Measurements from ENCODE around the gene BRIP1.
"Not testable (repeated sequence)": the region's sequence is repeated elsewhere in the genome, so short reads cannot be mapped to it uniquely, and the experiment has no call there.

BRIP1 gene

DNA sequence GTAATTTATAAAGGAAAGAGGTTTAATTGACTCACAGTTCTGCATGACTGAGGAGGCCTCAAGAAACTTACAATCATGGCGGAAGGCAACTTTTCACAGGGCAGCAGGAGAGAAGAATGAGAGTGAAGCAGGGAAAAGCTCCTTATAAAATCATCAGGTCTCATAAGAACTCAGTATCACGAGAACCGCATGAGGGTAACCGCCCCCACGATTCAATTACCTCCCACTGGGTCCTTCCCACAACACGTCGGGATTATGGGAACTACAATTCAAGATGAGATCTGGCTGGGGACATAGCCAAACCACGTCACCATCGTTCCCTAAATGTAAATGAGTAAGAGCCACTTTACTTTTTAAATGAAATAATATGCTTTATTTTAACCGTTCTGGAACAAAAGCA lies 182.4 kb downstream of the BRIP1 start:
- H3K4me3 ChIP-seq (ENCODE audit: low read depth, low read length), result no peak overlapping the region
- TF ChIP-seq, protein P1, sequence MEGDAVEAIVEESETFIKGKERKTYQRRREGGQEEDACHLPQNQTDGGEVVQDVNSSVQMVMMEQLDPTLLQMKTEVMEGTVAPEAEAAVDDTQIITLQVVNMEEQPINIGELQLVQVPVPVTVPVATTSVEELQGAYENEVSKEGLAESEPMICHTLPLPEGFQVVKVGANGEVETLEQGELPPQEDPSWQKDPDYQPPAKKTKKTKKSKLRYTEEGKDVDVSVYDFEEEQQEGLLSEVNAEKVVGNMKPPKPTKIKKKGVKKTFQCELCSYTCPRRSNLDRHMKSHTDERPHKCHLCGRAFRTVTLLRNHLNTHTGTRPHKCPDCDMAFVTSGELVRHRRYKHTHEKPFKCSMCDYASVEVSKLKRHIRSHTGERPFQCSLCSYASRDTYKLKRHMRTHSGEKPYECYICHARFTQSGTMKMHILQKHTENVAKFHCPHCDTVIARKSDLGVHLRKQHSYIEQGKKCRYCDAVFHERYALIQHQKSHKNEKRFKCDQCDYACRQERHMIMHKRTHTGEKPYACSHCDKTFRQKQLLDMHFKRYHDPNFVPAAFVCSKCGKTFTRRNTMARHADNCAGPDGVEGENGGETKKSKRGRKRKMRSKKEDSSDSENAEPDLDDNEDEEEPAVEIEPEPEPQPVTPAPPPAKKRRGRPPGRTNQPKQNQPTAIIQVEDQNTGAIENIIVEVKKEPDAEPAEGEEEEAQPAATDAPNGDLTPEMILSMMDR (IDR thresholded peaks at IDR 0.05; ENCODE audit: low read depth, low read length), result no peak

DNA sequence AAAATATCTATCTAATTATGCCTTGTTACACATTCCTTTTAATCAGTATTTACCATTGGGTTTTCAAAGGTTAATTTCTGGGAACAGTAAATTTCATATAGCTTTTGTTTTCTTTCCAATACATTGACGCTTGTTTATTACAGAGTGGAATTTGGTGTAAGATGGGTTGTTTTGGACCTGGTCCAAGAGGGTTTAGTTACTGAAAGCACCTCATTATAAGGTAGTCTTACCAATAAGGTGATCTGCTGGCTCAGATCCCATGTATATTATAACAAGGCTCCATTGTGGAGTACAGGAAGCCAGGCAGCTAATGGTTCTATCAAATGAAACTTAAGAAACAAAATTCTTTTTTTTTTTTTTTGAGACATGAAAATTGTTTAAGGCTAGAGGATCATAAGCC lies 185.0 kb downstream of the BRIP1 start:
- H3K4me3 ChIP-seq (ENCODE audit: low read depth, low read length), result no peak overlapping the region
- TF ChIP-seq, protein P1 (IDR thresholded peaks at IDR 0.05; ENCODE audit: low read depth, low read length), result no peak

DNA sequence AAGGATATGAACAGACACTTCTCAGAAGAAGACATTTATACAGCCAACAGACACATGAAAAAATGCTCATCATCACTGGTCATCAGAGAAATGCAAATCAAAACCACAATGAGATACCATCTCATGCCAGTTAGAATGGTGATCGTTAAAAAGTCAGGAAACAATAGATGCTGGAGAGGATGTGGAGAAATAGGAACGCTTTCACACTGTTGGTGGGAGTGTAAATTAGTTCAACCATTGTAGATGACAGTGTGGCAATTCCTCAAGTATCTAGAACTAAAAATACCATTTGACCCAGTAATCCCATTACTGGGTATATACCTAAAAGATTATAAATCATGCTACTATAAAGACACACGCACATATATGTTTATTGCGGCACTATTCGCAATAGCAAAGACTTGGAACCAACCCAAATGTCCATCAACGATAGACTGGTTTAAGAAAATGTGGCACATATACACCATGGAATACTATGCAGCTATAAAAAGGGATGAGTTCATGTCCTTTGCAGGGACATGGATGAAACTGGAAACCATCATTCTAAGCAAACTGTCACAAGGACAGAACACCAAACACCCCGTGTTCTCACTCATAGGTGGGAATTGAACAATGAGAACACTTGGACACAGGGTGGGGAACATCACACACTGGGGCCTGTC lies 186.0 kb downstream of the BRIP1 start:
- H3K4me3 ChIP-seq (ENCODE audit: low read depth, low read length), result not testable (repeated sequence)

DNA sequence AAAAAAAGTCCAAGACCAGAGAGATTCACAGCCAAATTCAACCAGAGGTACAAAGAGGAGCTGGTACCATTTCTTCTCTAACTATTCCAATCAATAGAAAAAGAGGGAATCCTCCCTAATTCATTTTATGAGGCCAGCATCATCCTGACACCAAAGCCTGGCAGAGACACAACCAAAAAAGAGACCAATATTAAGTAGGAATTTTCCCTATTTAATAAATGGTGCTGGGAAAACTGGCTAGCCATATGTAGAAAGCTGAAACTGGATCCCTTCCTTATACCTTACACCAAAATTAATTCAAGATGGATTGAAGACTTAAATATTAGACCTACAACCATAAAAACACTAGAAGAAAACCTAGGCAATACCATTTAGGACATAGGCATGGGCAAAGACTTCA lies 186.8 kb downstream of the BRIP1 start:
- not testable (repeated sequence) for H3K4me3 ChIP-seq (ENCODE audit: low read depth, low read length)

DNA sequence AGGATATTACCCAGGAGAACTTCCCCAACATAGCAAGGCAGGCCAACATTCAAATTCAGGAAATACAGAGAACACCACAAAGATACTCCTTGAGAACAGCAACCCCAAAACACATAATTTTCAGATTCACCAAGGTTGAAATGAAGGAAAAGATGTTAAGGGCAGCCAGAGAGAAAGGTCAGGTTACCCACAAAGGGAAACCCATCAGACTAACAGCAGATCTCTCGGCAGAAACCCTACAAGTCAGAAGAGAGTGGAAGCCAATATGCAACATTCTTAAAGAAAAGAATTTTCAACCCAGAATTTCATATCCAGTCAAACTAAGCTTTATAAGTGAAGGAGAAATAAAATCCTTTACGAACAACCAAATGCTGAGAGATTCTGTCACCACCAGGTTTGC lies 188.7 kb downstream of the BRIP1 start:
- H3K4me3 ChIP-seq (ENCODE audit: low read depth, low read length), result not testable (repeated sequence)

DNA sequence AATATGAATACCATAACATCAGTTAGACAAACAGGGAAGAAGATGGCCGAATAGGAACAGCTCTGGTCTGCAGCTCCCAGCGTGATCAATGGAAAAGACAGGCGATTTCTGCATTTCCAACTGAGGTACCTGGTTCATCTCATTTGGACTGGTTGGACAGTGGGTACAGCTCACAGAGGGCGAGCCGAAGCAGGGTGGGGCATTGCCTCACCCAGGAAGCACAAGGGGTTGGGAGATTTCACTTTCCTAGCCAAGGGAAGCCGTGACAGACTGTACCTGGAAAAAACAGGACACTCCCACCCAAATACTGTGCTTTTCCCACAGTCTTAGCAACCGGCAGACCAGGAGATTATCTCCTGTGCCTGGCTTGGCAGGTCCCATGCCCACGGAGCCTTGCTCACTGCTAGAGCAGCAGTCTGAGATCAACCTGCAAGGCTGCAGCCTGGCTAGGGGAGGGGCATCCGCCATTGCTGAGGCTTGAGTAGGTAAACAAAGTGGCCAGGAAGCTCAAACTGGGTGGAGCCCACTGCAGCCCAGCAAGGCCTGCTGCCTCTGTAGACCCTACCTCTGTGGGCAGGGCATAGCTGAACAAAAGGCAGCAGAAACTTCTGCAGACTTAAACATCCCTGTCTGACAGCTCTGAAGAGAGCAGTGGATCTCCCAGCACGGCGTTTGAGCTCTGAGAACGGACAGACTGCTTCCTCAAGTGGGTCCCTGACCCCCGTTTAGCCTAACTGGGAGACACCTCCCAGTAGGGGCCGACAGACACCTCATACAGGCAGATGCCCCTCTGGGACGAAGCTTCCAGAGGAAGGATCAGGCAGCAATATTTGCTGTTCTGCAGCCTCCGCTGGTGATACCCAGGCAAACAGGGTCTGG lies 190.1 kb downstream of the BRIP1 start:
- H3K4me3 ChIP-seq (ENCODE audit: low read depth, low read length), result not testable (repeated sequence)

DNA sequence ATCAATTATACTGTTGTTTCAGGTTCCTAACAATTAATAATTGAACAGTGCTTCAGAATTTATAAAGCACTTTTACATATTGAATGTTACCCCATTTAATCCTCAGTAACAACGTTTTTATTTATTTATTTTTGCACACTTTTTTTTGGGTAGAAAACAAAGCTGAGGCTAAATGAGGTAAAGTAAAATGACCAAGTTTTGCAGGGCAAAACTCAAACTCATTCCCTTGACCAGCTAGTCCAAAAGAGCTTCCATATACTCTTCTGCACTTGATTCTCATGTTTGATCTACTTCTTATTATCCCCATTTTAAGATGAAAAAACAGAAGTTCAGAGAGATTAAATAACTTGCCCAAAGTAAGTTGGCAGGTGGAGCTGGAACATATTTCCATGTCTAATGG lies 191.2 kb downstream of the BRIP1 start:
- TF ChIP-seq, protein P1 (IDR thresholded peaks at IDR 0.05; ENCODE audit: low read depth, low read length), result no peak
- no peak overlapping the region for H3K4me3 ChIP-seq (ENCODE audit: low read depth, low read length)

DNA sequence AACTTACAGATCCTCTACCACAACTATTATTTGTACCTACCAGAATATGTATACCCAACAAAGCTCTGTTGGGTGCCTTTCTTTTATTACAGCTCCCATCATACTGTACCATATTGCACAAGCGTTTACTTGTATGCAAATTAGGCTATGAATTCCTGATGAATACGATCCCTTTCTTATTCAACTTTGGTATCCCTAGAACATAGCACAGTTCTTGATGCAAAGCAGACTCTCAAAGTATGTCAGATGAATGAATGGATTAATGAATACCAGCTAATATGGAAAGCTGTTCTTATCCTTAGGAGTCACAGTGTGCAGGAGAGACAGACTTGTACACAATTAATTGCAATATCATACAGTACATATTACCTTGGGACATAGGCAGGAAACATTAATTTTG lies 192.6 kb downstream of the BRIP1 start:
- H3K4me3 ChIP-seq (ENCODE audit: low read depth, low read length), result no peak overlapping the region
- TF ChIP-seq, protein P1 (IDR thresholded peaks at IDR 0.05; ENCODE audit: low read depth, low read length), result no peak

DNA sequence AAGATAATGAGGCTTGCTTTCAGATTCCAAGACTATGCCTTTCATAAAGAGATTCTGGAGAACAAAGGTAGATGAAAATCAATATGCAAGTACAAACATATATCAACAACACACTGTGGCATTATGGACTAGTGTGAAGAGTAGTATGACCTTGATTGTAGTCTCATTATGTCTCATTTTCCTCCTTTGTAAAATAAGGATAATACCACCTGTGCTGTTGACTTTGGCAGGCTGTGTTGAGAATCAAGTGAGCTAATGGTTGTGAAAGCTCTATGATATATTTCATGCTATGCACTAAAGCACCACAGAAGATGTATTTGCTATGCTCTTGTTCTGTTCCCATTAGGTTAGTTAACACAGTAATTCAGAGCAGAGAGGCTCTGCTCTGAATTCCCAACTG lies 193.8 kb downstream of the BRIP1 start:
- no peak overlapping the region for H3K4me3 ChIP-seq (ENCODE audit: low read depth, low read length)
- TF ChIP-seq, protein P1 (IDR thresholded peaks at IDR 0.05; ENCODE audit: low read depth, low read length), result no peak

All from WI38 (cell line).